Breast epithelium (tissue), 4 donors: ENCODE results near the gene ZNF778. TPM values are rescaled to one million over a fixed set of nuclear protein-coding genes. Genes with fewer than 3 reads are reported as not detected.
"Not testable (repeated sequence)": the region's sequence is repeated elsewhere in the genome, so short reads cannot be mapped to it uniquely, and the experiment has no call there.

ENCODE experiments used
- DNase-seq, 2 donors: peaks; one replicate each; pipeline ENCODE4 v3.0.0-alpha.2; 2019; ENCODE audit warnings: low spot score in 2 of 2
- H3K27ac ChIP-seq, 2 donors: fragments of 200-600 bp; sonication (generic) in 1 of 2; one replicate each; pipeline ENCODE4 v1.5.1; 2016 to 2019; ENCODE audit warnings: mild to moderate bottlenecking in 1 of 2
- H3K27me3 ChIP-seq, 2 donors: fragments of 200-600 bp; sonication (generic) in 1 of 2; one replicate each; pipeline versions ENCODE4 v1.5.1 to v1.6.0; 2017 to 2019; ENCODE audit warnings: control low read depth in 1 of 2, mild to moderate bottlenecking in 1 of 2
- H3K36me3 ChIP-seq: fragments of 200-600 bp; one replicate; pipeline ENCODE4 v1.5.1; 2019
- H3K4me1 ChIP-seq, 2 donors: fragments of 200-600 bp; sonication (generic); one replicate each; pipeline ENCODE4 v1.5.1; 2016 to 2019; ENCODE audit warnings: control low read depth in 1 of 2
- H3K4me3 ChIP-seq, 3 donors: fragments of 200-600 bp; sonication (generic); 1 replicate in 2 of 3; 2 replicates in 1 of 3; pipeline ENCODE4 v1.5.1; 2016 to 2019; ENCODE audit warnings: mild to moderate bottlenecking in 3 of 3, moderate library complexity in 2 of 3
- H3K9me3 ChIP-seq, 2 donors: fragments of 200-600 bp; sonication (generic) in 1 of 2; one replicate each; pipeline ENCODE4 v1.5.1; 2016 to 2019; ENCODE audit warnings: control low read depth in 1 of 2
- CTCF ChIP-seq, 3 donors: fragments of 450-650 bp; IDR thresholded peaks; one replicate each; pipeline ENCODE4 v1.5.1; 2016 to 2017; ENCODE audit warnings: antibody characterized with exemption in 3 of 3, mild to moderate bottlenecking in 3 of 3, moderate library complexity in 3 of 3
- POLR2A ChIP-seq: fragments of 450-650 bp; IDR thresholded peaks from one replicate; pipeline ENCODE4 v1.6.1; 2016; ENCODE audit warnings: antibody characterized with exemption, mild to moderate bottlenecking, moderate library complexity
- POLR2AphosphoS5 ChIP-seq, 3 donors: sonication (generic); formaldehyde crosslinking; IDR thresholded peaks; one replicate each; pipeline ENCODE4 v1.6.1; 2017; ENCODE audit warnings: antibody characterized with exemption in 3 of 3
- intact Hi-C: fragments of 100-400 bp; cut with DNase I; formaldehyde crosslinking; loops from one replicate; pipeline ENCODE4 v1.15.1; 2023; ENCODE audit warnings: low total_unique reads
- total RNA-seq, 3 donors: library from RNA; depleted of rRNA; stranded (reverse); fragments of >200 nt; gene quantifications; one replicate each; pipeline ENCODE4 v1.1.0, GENCODE V29; 2016

Gene ZNF778
- total RNA-seq, 3 donors from 2014 or later, result 10.1 to 20.9 (median 12.5) TPM

- Histone ChIP-seq H3K9me3 (no peaks in the 10 kb centered on the region), H3K4me3 (no peak overlapping the region), H3K36me3 (no peaks in the 10 kb centered on the region), H3K27ac (no peak overlapping the region), H3K27me3 (no peaks in the 10 kb centered on the region), H3K4me1 (no peaks in the 10 kb centered on the region)
- DNase-seq, result no peak
- intact Hi-C loops, result no loop called here
- TF ChIP-seq CTCF (IDR thresholded peaks at IDR 0.05) (no peak), POLR2A (no peak), POLR2AphosphoS5 (IDR thresholded peaks at IDR 0.05) (no peak)
Observed at GRCh38 chr16:89244754-89245153, 27.3 kb downstream of the ZNF778 start.

DNA sequence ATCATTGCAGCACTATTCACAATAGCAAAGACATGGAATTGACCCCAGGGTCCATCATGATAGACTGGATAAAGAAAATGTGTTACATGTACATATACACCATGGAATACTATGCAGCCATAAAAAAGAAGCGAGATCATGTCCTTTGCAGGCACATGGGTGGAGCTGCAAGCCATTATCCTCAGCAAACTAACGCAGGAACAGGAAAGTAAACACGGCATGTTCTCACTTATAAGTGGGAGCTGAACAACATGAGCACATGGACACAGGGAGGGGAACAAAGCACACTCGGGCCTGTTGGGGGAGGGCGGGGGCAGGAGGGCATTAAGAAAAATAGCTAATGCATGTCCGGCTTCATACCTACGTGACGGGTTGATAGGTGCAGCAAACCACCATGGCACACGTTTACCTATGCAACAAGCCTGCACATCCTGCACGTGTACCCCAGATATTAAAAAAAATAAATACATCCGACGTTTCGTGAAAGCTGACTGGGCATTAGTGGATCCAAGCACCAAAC is 28.9 kb downstream of the ZNF778 start:
- H3K36me3 ChIP-seq, result no peaks in the 10 kb centered on the region
- H3K27ac ChIP-seq, result no peak overlapping the region
- no peaks in the 10 kb centered on the region for H3K27me3 ChIP-seq
- TF ChIP-seq POLR2A, result no peak
- intact Hi-C loops, result no loop called here
- peak overlapping the region in 2 of 3 donors; percentile 56 to 80 for H3K4me3 ChIP-seq
- no peak for DNase-seq
- H3K4me1 ChIP-seq, result no peaks in the 10 kb centered on the region
- peaks cover 0 to 4% of the 10 kb centered on the region in 2 donors for H3K9me3 ChIP-seq

DNA sequence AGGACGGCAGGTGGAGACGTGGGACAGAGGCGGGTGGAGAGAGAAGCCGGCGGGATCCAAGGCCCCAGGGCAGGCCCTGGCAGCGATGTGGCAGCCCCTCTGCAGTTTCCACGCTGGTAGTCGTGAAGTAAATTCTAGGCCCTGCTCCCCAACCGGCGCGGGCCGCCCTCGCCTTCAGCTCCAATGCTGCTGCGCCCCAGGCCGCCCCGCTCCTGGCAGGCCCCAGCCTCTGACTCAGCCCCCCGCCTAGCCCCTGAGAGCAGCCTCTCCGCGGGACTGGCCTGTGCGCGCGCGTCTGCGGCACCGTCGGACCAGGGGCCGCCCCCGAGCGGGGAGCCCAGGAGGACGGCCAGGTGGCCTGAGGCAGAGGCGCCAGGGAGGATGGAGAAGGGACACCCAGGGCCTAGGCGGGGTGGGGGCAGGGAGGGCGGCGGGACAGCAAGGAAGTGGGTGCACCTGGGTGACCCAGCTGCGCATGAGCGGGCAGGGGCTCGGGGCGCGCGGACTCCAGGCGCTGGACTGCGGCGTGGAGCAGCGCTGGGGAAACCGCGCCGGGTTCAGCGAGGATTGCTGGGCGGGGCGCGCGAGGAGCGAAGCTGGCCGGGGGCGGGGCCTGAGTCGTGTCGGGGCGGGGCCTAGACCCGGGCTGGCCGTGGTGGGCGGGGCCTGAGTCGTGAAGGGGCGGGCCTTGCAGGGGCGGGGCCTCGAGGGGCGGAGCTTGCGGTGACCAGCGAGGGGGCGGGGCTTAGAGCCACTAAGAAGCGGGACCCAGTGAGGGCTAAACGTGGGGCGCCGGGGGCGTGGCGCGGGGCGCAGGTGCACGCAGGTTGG is 29.6 kb downstream of the ZNF778 start:
- no peaks in the 10 kb centered on the region for H3K27me3 ChIP-seq
- no peaks in the 10 kb centered on the region for H3K36me3 ChIP-seq
- TF ChIP-seq POLR2AphosphoS5 (IDR thresholded peaks at IDR 0.05) (no peak), CTCF (IDR thresholded peaks at IDR 0.05) (no peak), POLR2A (no peak)
- peaks cover 0 to 4% of the 10 kb centered on the region in 2 donors for H3K9me3 ChIP-seq
- H3K4me3 ChIP-seq, result peak overlapping the region; percentile 38 to 80 (median 56)
- peak overlapping the region in 1 of 2 donors; percentile 46 for H3K27ac ChIP-seq
- DNase-seq, result peak; percentile 69 to 95
- no peaks in the 10 kb centered on the region for H3K4me1 ChIP-seq
- intact Hi-C loops, result no loop called here

GRCh38 chr16:89247734-89248075 is 30.2 kb downstream of the ZNF778 start:
- Histone ChIP-seq H3K4me3 (peak overlapping the region; percentile 38 to 80 (median 56)), H3K27ac (peak overlapping the region in 1 of 2 donors; percentile 46)
- H3K36me3 ChIP-seq, H3K4me1 ChIP-seq, DNase-seq, intact Hi-C loops, H3K27me3 ChIP-seq, H3K9me3 ChIP-seq: not testable (repeated sequence)

GRCh38 chr16:89248196-89248982 is 30.9 kb downstream of the ZNF778 start:
- Histone ChIP-seq H3K4me3 (peak overlapping the region; percentile 38 to 80 (median 56)), H3K36me3 (no peaks in the 10 kb centered on the region), H3K27ac (no peak overlapping the region), H3K4me1 (no peaks in the 10 kb centered on the region), H3K9me3 (peaks cover 0 to 4% of the 10 kb centered on the region in 2 donors), H3K27me3 (no peaks in the 10 kb centered on the region)
- DNase-seq, result peak in 1 of 2 donors; percentile 46
- TF ChIP-seq POLR2AphosphoS5 (IDR thresholded peaks at IDR 0.05), result no peak
- TF ChIP-seq CTCF (IDR thresholded peaks at IDR 0.05), result no peak
- TF ChIP-seq POLR2A, result no peak
- intact Hi-C loops, result no loop called here
